ENCODE measurements around the gene PRRC2A. TPM values are rescaled to one million over a fixed set of nuclear protein-coding genes. Genes with fewer than 3 reads are reported as not detected.
A peak's percentile ranks its signal among the peaks of the same experiment; 100 is the strongest.

The PRRC2A gene
- total and polyA plus RNA-seq, 10 donors: 84.1 to 198 (median 155) TPM

DNA sequence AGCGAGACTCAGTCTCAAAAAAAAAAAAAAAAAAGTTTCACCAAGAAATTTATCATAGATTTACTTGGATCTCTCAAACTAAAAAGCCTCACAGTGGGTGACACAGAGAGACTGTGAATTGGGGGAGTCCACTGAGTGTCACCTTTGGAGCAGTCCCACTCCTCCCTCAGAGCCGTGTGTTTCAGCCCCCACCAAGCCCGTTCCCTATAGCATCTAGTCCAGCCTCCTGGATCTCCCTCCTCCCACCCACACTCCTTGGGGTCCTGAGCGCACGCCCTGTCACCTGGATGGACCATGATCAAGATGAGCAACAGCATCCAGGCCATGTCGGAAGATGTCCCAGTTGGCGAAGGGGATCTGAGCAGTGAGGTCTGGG lies 28.1 kb upstream of the PRRC2A start:
- WGBS, 5 donors: 76 to 83% (median 81%) methylated on average over 5 to 7 of the region's 7 CpGs
- intact Hi-C loops (cut with DNase I; ENCODE audit: low total_unique reads): no loop called here

DNA sequence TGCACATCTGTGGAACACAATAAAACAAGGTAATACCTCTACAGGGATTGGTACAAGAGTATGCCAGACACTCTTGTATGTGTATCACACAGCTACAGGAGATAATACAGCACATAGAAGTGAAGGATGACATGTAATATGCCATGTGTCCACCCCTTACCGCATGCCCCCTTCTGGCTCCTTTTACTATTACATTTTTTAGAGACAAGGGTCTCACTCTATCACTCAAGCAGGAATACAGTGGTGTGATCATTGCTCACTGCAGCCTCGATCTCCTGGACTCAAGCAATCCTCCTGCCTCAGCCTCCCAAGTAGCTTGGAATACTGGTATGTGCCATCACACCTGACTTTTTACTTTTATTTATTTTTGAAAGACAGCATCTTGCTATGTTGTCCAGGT lies 23.5 kb upstream of the PRRC2A start:
- Histone ChIP-seq H3K36me3 (no peaks in the 10 kb centered on the region), H3K27ac (peak overlapping the region in 4 of 8 donors; percentile 5 to 50 (median 40)), H3K9me3 (no peaks in the 10 kb centered on the region), H3K4me3 (no peak overlapping the region), H3K27me3 (replicated peaks in 1 of 7) (no peaks in the 10 kb centered on the region), H3K4me1 (peaks cover 9 to 70% (median 39%) of the 10 kb centered on the region in 6 donors)
- TF ChIP-seq CTCF (IDR thresholded peaks at IDR 0.05 in 8 of 11, conservative IDR thresholded peaks at IDR 0.05 in 3 of 11) (peak; percentile 13 to 79 (median 69)), POLR2AphosphoS5 (IDR thresholded peaks at IDR 0.05) (no peak)
- no peak for DNase-seq
- 10 to 15% (median 12%) methylated on average over 2 of the region's 2 CpGs for WGBS, 5 donors
- intact Hi-C loops (cut with DNase I; ENCODE audit: low total_unique reads): no loop called here

More for the DNA sequence above, 28.1 kb upstream of the PRRC2A start:
- Histone ChIP-seq H3K27me3 (replicated peaks in 1 of 7) (no peaks in the 10 kb centered on the region), H3K36me3 (peaks cover 0 to 24% (median 2%) of the 10 kb centered on the region in 6 donors), H3K9me3 (no peaks in the 10 kb centered on the region), H3K4me3 (peak overlapping the region in 5 of 8 donors; percentile 1 to 59 (median 14)), H3K4me1 (peaks cover 18 to 100% (median 63%) of the 10 kb centered on the region in 6 donors), H3K27ac (peak overlapping the region; percentile 42 to 92 (median 81))
- no peak for DNase-seq
- TF ChIP-seq CTCF (IDR thresholded peaks at IDR 0.05 in 8 of 11, conservative IDR thresholded peaks at IDR 0.05 in 3 of 11) (no peak), POLR2AphosphoS5 (IDR thresholded peaks at IDR 0.05) (no peak), POLR2A (IDR thresholded peaks at IDR 0.05) (no peak)

DNA sequence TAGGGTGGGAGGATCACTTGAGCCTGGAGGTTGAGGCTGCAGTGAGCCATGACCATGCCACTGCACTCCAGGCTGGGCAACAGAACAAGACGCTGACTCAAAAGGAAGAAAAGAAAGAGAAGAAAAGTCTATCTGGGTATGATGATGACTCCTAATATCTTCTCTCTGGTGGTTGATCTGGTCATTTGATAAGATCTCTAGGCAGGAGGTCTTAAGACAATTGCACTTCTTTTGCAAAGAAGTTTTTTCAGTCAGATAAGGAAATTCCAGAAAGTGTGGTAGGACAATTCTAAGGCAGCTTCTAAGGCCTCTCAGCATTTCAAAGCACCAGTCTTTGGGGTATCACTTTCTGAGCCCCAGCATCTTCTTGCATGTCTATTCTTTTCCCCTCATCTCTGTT lies 13.2 kb upstream of the PRRC2A start:
- intact Hi-C loops (cut with DNase I; ENCODE audit: low total_unique reads): no loop called here
- no peaks in the 10 kb centered on the region for H3K36me3 ChIP-seq
- WGBS, 5 donors: 64 to 91% (median 74%) methylated on average over 1 of the region's 1 CpG

GRCh38 chr6:31609519-31610406 lies 10.8 kb upstream of the PRRC2A start:
- TF ChIP-seq POLR2AphosphoS5 (IDR thresholded peaks at IDR 0.05): no peak
- TF ChIP-seq CTCF (IDR thresholded peaks at IDR 0.05 in 8 of 11, conservative IDR thresholded peaks at IDR 0.05 in 3 of 11): no peak
- TF ChIP-seq POLR2A (IDR thresholded peaks at IDR 0.05): no peak
- 76 to 81% (median 77%) methylated on average over 8 of the region's 8 CpGs for WGBS, 5 donors
- Histone ChIP-seq H3K9me3 (no peaks in the 10 kb centered on the region), H3K27me3 (replicated peaks in 1 of 7) (no peaks in the 10 kb centered on the region), H3K36me3 (no peaks in the 10 kb centered on the region), H3K27ac (no peak overlapping the region), H3K4me1 (peaks cover 0 to 14% (median 11%) of the 10 kb centered on the region in 6 donors), H3K4me3 (no peak overlapping the region)
- no peak for DNase-seq
- intact Hi-C loops (cut with DNase I; ENCODE audit: low total_unique reads): no loop called here

More for the DNA sequence above, 13.2 kb upstream of the PRRC2A start:
- Histone ChIP-seq H3K27ac (no peak overlapping the region), H3K4me3 (no peak overlapping the region), H3K27me3 (replicated peaks in 1 of 7) (no peaks in the 10 kb centered on the region), H3K9me3 (no peaks in the 10 kb centered on the region), H3K4me1 (no peaks in the 10 kb centered on the region)
- TF ChIP-seq POLR2A (IDR thresholded peaks at IDR 0.05) (no peak), POLR2AphosphoS5 (IDR thresholded peaks at IDR 0.05) (no peak)
- no peak for DNase-seq
